ENCODE results near the gene ZNF407.

ZNF407 gene

GRCh38 chr18:75090336-75090735 is 492.7 kb downstream of the ZNF407 start:
- Histone ChIP-seq H3K4me1 (ENCODE audit: low read length) (no peaks in the 10 kb centered on the region), H4K20me1 (ENCODE audit: insufficient read depth, low read length) (no peaks in the 10 kb centered on the region), H3K27me3 (replicated peaks; ENCODE audit: insufficient read depth, low read length) (no peaks in the 10 kb centered on the region), H3K79me2 (ENCODE audit: low read length) (no peaks in the 10 kb centered on the region), H3K9ac (ENCODE audit: low read length) (no peak overlapping the region), H3K27ac (ENCODE audit: low read length) (no peak overlapping the region), H3K4me2 (ENCODE audit: low read depth, low read length) (no peak overlapping the region), H3F3A (ENCODE audit: insufficient read depth, low read length) (no peaks in the 10 kb centered on the region), H2AFZ (ENCODE audit: low read length) (no peak overlapping the region), H3K36me3 (replicated peaks; ENCODE audit: insufficient read depth, low read length) (no peaks in the 10 kb centered on the region), H3K9me3 (replicated peaks; ENCODE audit: insufficient read depth, low read length) (no peaks in the 10 kb centered on the region), H3K9me2 (replicated peaks; ENCODE audit: insufficient read depth, low read length) (no peaks in the 10 kb centered on the region), H3K4me3 (ENCODE audit: low read length) (no peak overlapping the region)
- TF ChIP-seq EZH2phosphoT487 (IDR thresholded peaks at IDR 0.05; ENCODE audit: low read length) (no peak), EZH2 (optimal IDR thresholded peaks at IDR 0.05; ENCODE audit: low read depth, low read length) (no peak), CTCF (IDR thresholded peaks at IDR 0.05; ENCODE audit: low read length) (no peak)
- DNase-seq, result no peak

GRCh38 chr18:75097491-75098225 is 500.0 kb downstream of the ZNF407 start:
- Histone ChIP-seq H3K4me2 (ENCODE audit: low read depth, low read length) (no peak overlapping the region), H3K9ac (ENCODE audit: low read length) (no peak overlapping the region), H3K4me1 (ENCODE audit: low read length) (no peaks in the 10 kb centered on the region), H3K27me3 (replicated peaks; ENCODE audit: insufficient read depth, low read length) (no peaks in the 10 kb centered on the region), H3K79me2 (ENCODE audit: low read length) (no peaks in the 10 kb centered on the region), H3K36me3 (replicated peaks; ENCODE audit: insufficient read depth, low read length) (no peaks in the 10 kb centered on the region), H2AFZ (ENCODE audit: low read length) (no peak overlapping the region), H3K4me3 (ENCODE audit: low read length) (no peak overlapping the region), H3F3A (ENCODE audit: insufficient read depth, low read length) (no peaks in the 10 kb centered on the region), H3K9me2 (replicated peaks; ENCODE audit: insufficient read depth, low read length) (no peaks in the 10 kb centered on the region), H4K20me1 (ENCODE audit: insufficient read depth, low read length) (no peaks in the 10 kb centered on the region), H3K9me3 (replicated peaks; ENCODE audit: insufficient read depth, low read length) (no peaks in the 10 kb centered on the region), H3K27ac (ENCODE audit: low read length) (no peak overlapping the region)
- TF ChIP-seq CTCF (IDR thresholded peaks at IDR 0.05; ENCODE audit: low read length) (no peak), EZH2 (optimal IDR thresholded peaks at IDR 0.05; ENCODE audit: low read depth, low read length) (no peak), EZH2phosphoT487 (IDR thresholded peaks at IDR 0.05; ENCODE audit: low read length) (no peak)
- no peak for DNase-seq

- no peaks in the 10 kb centered on the region for H3K9me2 ChIP-seq (replicated peaks; ENCODE audit: insufficient read depth, low read length)
- no peak overlapping the region for H3K4me3 ChIP-seq (ENCODE audit: low read length)
- no peaks in the 10 kb centered on the region for H3K4me1 ChIP-seq (ENCODE audit: low read length)
- no peak for DNase-seq
- no peaks in the 10 kb centered on the region for H3K36me3 ChIP-seq (replicated peaks; ENCODE audit: insufficient read depth, low read length)
- no peak overlapping the region for H3K4me2 ChIP-seq (ENCODE audit: low read depth, low read length)
- TF ChIP-seq EZH2 (optimal IDR thresholded peaks at IDR 0.05; ENCODE audit: low read depth, low read length) (no peak), EZH2phosphoT487 (IDR thresholded peaks at IDR 0.05; ENCODE audit: low read length) (no peak), CTCF (IDR thresholded peaks at IDR 0.05; ENCODE audit: low read length) (no peak)
- no peaks in the 10 kb centered on the region for H3F3A ChIP-seq (ENCODE audit: insufficient read depth, low read length)
- H3K27me3 ChIP-seq (replicated peaks; ENCODE audit: insufficient read depth, low read length), result no peaks in the 10 kb centered on the region
- no peak overlapping the region for H2AFZ ChIP-seq (ENCODE audit: low read length)
- H3K9me3 ChIP-seq (replicated peaks; ENCODE audit: insufficient read depth, low read length), result no peaks in the 10 kb centered on the region
- no peak overlapping the region for H3K9ac ChIP-seq (ENCODE audit: low read length)
- no peaks in the 10 kb centered on the region for H3K79me2 ChIP-seq (ENCODE audit: low read length)
- no peak overlapping the region for H3K27ac ChIP-seq (ENCODE audit: low read length)
- no peaks in the 10 kb centered on the region for H4K20me1 ChIP-seq (ENCODE audit: insufficient read depth, low read length)
Observed at GRCh38 chr18:75100832-75101630, 503.4 kb downstream of the ZNF407 start.

Measured in MM.1S (cell line).